ENCODE measurements around the gene ABCF2. TPM values are rescaled to one million over a fixed set of nuclear protein-coding genes. Genes with fewer than 3 reads are reported as not detected.

Gene ABCF2
- total RNA-seq, 1 experiment from 2014 or later: 77.6 TPM

DNA sequence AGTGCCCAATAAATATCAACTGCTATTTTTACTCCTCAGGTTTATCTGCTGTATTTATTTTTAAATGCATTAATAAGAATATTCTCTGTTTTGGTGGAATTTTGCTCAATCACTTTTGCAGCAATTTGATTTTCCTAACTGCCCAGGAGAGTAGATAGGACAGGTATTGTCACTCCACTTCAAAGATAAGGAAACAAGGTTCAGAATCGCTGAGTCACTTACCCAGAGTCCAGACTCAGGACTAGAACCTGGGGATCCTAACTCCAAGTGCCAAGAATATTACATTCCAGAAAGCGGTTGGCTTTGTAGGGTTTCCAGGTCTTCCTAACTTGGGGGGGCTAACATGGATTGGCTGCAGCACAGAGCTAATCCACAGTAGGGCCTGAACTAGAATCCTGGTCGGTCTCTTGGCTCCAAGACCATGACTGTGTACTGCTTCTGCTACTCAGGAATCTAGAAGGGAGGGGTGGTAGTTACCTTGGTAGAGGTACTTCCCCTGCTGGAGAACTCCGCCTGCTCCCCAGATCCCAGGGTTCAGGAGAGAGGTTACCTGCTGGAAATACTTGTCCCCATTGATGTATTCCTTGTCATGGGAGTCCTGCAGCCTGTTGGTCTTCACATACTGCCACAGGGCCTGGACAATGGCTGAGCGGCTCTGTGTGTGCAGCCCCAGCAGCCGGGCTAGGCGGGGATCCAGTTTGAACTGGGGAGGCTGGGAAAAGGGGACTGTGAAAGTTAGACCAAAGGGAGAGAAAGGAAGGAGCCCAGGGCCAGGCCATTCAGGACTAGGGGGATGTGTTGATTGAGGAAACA, 14.1 kb upstream of the ABCF2 start:
- Histone ChIP-seq H3K4me3 (no peak overlapping the region), H3K27ac (no peak overlapping the region), H3K27me3 (no peaks in the 10 kb centered on the region), H3K36me3 (peaks cover 82% of the 10 kb centered on the region), H3K9me3 (replicated peaks) (no peaks in the 10 kb centered on the region), H3K4me1 (peaks cover 13% of the 10 kb centered on the region)
- DNase-seq: no peak

DNA sequence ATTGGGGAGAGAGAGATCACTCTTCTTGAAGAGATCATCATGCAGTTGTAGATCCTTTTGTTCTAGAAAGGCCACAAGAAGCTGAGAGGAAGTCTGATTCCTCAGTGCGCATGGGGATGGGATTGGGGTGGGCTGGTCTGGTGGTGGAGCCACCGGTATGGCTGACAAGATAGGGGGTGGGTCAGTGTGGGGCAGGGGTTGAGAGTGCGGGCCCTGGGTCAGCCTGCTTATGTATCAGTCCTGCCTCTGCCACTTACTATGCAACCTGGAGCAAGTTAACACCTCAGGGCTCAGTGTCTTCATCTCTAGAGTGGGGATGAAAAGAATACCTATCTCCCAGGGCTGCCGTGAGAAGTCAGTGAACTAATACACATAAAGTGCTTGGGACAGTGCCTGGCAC, 13.5 kb upstream of the ABCF2 start:
- Histone ChIP-seq H3K36me3 (peaks cover 82% of the 10 kb centered on the region), H3K27ac (no peak overlapping the region), H3K27me3 (no peaks in the 10 kb centered on the region), H3K4me3 (no peak overlapping the region), H3K9me3 (replicated peaks) (no peaks in the 10 kb centered on the region), H3K4me1 (peaks cover 9% of the 10 kb centered on the region)
- DNase-seq: no peak

DNA sequence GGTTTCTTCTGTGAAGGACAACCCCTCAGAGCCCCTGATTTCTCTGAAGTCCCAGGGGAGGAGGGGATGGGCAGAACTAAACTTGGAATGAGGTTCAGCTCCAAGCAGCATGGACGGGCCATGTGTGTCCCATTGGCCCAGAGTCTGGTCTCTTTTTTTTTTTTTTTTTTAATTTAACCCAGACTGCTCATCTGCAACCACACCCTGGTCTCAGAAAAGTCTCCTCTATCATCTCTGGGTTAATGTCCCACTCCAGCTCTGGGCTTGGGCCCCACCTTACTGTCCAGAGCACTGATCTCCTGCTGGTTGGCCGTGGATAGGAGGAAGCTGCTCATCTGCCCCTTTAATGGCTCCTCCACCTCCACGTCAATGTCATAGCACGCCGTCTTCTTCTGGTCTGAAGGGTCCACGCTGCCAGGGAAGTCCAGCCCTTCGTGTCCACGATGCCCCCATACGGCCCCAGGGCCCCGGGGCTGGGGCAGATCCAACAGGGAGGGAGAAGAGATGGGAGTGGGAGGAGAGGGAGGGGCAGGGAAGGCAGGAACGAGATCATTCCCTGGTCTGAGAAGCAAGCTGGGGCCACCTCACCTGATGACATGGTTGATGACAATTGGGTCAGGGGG, 12.9 kb upstream of the ABCF2 start:
- Histone ChIP-seq H3K4me1 (peaks cover 9% of the 10 kb centered on the region), H3K27ac (no peak overlapping the region), H3K9me3 (replicated peaks) (no peaks in the 10 kb centered on the region), H3K27me3 (no peaks in the 10 kb centered on the region), H3K4me3 (no peak overlapping the region), H3K36me3 (peaks cover 87% of the 10 kb centered on the region)
- no peak for DNase-seq

DNA sequence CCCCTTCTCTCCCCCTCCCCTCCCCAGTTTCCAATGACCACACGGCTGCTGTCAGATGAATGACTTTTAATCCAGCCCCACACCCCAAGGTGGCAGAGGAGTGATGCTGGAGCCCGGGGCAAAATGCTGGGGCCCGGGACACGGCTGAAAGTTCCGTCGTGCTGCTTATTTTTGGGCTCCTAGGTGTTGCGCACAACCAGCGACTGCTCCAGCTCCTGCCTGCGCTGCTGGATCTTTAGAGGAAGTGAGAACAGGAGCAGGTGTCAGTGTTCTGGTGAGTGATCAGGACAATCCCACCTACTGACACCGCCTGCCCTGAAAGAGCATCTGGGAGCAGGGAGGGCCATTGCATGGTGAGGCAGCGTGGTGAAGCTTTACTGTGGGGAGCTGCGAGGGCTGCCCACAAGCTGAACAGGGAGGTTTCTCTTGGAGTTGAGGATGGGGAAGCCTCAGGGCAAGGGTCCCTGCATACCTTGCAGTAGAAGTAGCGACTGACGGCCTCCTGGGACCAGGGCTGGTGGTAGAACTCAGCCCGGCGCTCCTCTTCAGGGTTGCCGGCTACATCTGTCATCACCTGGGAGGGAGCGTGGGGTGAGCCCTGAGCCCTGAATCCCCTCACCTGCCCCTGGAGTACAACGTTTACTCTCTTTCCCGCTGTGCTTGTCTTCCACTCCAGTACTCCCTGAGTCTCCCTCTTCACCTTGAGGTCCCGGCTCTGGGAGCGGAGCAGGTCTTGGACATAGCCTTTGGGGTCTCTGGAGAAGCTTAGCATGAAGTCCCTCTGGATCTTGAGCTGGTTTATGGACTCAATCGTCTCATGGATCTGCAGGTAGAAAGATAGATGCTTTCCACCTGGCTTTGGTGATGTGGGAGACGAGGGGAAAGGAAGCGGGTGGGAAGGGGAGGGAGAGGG, 12.2 kb upstream of the ABCF2 start:
- Histone ChIP-seq H3K9me3 (replicated peaks) (no peaks in the 10 kb centered on the region), H3K36me3 (peaks cover 82% of the 10 kb centered on the region), H3K27me3 (no peaks in the 10 kb centered on the region), H3K4me3 (no peak overlapping the region), H3K27ac (no peak overlapping the region), H3K4me1 (peaks cover 5% of the 10 kb centered on the region; the same call in 1 of the 2 replicates)
- no peak for DNase-seq

DNA sequence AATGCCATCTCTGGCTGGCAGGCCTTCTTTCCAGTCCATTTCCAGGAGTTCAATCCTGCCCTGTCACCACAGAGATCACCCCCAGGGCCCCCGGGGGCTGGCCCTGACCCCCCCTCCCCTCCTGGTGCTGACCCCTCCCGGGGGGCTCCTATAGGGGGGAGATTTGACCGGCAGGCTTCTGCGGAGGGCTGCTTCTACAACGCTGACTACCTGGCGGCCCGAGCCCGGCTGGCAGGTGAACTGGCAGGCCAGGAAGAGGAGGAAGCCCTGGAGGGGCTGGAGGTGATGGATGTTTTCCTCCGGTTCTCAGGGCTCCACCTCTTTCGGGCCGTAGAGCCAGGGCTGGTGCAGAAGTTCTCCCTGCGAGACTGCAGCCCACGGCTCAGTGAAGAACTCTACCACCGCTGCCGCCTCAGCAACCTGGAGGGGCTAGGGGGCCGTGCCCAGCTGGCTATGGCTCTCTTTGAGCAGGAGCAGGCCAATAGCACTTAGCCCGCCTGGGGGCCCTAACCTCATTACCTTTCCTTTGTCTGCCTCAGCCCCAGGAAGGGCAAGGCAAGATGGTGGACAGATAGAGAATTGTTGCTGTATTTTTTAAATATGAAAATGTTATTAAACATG, 11.3 kb upstream of the ABCF2 start:
- no peak for DNase-seq
- no peak overlapping the region for H3K4me3 ChIP-seq
- H3K27ac ChIP-seq: no peak overlapping the region
- no peaks in the 10 kb centered on the region for H3K9me3 ChIP-seq (replicated peaks)
- peaks cover 2% of the 10 kb centered on the region; the same call in 1 of the 2 replicates for H3K4me1 ChIP-seq
- H3K27me3 ChIP-seq: no peaks in the 10 kb centered on the region
- peaks cover 79% of the 10 kb centered on the region for H3K36me3 ChIP-seq

DNA sequence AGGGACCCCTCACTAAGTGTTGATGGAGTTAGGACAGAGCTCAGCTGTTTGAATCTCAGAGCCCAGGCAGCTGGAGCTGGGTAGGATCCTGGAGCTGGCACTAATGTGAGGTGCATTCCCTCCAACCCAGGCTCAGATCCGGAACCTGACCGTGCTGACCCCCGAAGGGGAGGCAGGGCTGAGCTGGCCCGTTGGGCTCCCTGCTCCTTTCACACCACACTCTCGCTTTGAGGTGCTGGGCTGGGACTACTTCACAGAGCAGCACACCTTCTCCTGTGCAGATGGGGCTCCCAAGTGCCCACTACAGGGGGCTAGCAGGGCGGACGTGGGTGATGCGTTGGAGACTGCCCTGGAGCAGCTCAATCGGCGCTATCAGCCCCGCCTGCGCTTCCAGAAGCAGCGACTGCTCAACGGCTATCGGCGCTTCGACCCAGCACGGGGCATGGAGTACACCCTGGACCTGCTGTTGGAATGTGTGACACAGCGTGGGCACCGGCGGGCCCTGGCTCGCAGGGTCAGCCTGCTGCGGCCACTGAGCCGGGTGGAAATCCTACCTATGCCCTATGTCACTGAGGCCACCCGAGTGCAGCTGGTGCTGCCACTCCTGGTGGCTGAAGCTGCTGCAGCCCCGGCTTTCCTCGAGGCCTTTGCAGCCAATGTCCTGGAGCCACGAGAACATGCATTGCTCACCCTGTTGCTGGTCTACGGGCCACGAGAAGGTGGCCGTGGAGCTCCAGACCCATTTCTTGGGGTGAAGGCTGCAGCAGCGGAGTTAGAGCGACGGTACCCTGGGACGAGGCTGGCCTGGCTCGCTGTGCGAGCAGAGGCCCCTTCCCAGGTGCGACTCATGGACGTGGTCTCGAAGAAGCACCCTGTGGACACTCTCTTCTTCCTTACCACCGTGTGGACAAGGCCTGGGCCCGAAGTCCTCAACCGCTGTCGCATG, 10.5 kb upstream of the ABCF2 start:
- Histone ChIP-seq H3K4me1 (peaks cover 2% of the 10 kb centered on the region; the same call in 1 of the 2 replicates), H3K36me3 (peaks cover 71% of the 10 kb centered on the region), H3K27ac (no peak overlapping the region), H3K27me3 (no peaks in the 10 kb centered on the region), H3K9me3 (replicated peaks) (no peaks in the 10 kb centered on the region), H3K4me3 (no peak overlapping the region)
- DNase-seq: no peak

DNA sequence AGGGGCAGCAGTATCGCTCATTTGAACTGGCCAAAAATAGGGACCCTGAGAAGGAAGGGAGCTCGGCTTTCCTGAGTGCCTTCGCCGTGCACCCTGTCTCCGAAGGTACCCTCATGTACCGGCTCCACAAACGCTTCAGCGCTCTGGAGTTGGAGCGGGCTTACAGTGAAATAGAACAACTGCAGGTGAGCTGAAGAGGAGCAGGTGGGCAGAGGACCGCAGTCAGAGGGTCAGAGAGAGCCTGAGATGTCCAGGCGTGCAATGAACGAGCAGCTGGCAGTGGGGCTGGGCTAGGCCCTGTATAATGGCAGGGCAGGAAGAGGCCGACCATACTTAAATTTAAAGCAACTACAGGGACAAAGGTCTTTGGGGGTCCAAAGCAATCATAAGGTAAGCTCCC, 9.4 kb upstream of the ABCF2 start:
- no peak overlapping the region for H3K27ac ChIP-seq
- H3K36me3 ChIP-seq: peaks cover 60% of the 10 kb centered on the region
- DNase-seq: no peak
- H3K4me1 ChIP-seq: peaks cover 2% of the 10 kb centered on the region; the same call in 1 of the 2 replicates
- no peak overlapping the region for H3K4me3 ChIP-seq
- H3K27me3 ChIP-seq: no peaks in the 10 kb centered on the region
- no peaks in the 10 kb centered on the region for H3K9me3 ChIP-seq (replicated peaks)

DNA sequence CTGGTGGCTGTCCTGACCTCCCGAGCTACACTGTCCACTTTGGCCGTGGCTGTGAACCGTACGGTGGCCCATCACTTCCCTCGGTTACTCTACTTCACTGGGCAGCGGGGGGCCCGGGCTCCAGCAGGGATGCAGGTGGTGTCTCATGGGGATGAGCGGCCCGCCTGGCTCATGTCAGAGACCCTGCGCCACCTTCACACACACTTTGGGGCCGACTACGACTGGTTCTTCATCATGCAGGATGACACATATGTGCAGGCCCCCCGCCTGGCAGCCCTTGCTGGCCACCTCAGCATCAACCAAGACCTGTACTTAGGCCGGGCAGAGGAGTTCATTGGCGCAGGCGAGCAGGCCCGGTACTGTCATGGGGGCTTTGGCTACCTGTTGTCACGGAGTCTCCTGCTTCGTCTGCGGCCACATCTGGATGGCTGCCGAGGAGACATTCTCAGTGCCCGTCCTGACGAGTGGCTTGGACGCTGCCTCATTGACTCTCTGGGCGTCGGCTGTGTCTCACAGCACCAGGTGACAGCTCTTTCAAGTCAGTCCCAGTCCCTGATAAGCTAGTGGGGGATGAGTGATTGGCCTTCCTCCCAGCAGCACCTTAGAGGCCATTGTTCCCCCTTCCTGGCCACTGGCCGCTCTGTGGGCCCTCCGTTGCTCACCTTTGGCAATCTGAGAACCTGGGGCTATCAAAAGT, 8.2 kb upstream of the ABCF2 start:
- peaks cover 48% of the 10 kb centered on the region for H3K36me3 ChIP-seq
- no peak overlapping the region for H3K4me3 ChIP-seq
- DNase-seq: no peak
- H3K27me3 ChIP-seq: no peaks in the 10 kb centered on the region
- peaks cover 2% of the 10 kb centered on the region; the same call in 1 of the 2 replicates for H3K4me1 ChIP-seq
- H3K9me3 ChIP-seq (replicated peaks): no peaks in the 10 kb centered on the region
- H3K27ac ChIP-seq: no peak overlapping the region

DNA sequence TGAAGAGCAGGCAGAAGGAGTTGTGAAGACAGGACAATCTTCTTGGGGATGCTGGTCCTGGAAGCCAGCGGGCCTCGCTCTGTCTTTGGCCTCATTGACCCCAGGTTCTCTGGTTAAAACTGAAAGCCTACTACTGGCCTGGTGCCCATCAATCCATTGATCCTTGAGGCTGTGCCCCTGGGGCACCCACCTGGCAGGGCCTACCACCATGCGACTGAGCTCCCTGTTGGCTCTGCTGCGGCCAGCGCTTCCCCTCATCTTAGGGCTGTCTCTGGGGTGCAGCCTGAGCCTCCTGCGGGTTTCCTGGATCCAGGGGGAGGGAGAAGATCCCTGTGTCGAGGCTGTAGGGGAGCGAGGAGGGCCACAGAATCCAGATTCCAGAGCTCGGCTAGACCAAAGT, 6.8 kb upstream of the ABCF2 start:
- H3K27ac ChIP-seq: no peak overlapping the region
- peaks cover 34% of the 10 kb centered on the region for H3K36me3 ChIP-seq
- no peaks in the 10 kb centered on the region for H3K9me3 ChIP-seq (replicated peaks)
- no peak for DNase-seq
- peaks cover 2% of the 10 kb centered on the region; the same call in 1 of the 2 replicates for H3K4me1 ChIP-seq
- H3K4me3 ChIP-seq: no peak overlapping the region
- H3K27me3 ChIP-seq: no peaks in the 10 kb centered on the region

DNA sequence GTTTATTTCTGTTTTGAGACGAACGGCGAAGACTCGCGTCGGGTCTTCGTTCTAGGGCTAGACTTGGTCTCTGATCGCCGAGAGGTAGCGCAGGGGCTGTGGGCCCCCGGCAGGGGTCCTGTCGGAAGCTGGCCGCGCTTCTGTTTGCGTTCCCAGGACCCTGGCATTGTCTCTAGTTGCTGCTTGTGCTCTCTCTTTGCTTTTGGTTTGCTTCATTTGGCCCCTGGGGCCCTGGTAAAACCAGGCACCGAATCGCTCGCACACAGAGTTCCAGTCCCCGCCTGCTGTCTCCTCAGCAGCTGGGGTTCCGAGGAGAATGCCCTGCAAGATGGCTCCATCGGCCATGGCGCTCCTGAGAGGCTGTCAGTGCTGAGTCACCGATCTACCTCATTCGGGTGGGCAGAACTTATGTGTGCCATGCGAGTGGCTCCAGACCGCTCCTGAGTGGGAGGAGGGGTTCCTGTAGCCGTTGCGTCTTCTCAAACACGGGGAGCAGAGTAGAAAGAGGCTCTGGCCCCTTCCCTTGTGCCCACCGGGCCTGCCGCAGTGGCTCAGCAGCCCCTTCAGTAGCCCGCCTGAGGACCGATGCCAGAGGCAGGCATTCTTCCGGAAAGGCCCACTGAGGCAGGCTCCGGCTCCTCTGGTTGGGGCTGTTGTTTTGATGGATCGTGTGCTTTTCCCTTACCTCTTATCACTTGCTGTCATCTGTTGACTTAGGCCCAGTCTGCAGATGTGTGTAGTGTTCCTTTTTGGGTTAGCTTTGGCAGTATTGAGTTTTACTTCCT, 6.1 kb upstream of the ABCF2 start:
- no peaks in the 10 kb centered on the region for H3K9me3 ChIP-seq (replicated peaks)
- peak overlapping the region; percentile 58 for H3K27ac ChIP-seq
- H3K4me1 ChIP-seq: peaks cover 2% of the 10 kb centered on the region; the same call in 1 of the 2 replicates
- peak overlapping the region; percentile 81 for H3K4me3 ChIP-seq
- H3K27me3 ChIP-seq: no peaks in the 10 kb centered on the region
- peaks cover 27% of the 10 kb centered on the region for H3K36me3 ChIP-seq
- peak; percentile 57 to 65 for DNase-seq

DNA sequence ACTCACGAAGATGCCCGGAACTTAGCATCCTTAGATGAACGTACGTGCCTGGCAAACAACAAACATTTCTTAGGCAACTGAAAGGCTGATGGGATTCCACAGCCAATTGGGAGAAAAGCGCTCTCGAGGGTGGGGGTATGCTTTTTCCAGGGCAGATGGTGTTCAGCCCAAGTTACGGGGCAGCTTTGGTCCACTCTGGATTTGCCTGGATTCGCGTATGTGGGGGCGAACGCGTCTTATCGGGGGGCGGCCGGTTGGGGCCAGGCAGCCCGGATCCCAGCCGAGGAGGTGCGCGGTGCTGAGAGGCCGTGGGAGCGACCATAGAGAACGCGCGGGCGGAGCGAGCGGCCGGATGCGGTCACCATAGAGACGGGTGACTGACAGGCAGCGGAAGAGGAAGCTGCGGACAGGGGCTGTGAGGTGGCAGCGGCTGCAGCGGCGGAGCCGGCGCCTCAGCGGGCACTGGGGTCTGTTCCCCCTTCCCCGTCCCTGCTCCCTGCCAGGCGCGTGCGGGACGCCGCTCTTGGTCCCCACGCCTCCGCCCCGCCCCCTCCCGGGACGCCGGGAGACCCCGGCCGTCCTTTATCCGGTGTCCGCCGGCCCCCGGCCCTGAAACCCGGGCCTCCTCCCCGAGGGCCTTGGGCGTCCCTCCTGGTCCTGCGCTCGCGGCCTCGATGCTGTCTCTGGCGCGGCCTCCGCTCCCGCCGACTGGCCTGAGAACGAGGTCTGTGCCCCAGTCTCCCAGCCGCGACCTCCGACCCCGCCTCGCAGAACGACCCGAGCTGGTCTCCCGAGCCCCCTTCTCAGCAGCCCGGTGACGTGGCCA, 5.3 kb upstream of the ABCF2 start, which contains the start of gene CHPF2:
Gene CHPF2, plus strand, starts transcription at position 393 of the 826 bp plus-strand sequence. CDS start 1,529 bp downstream, outside the sequence.
- DNase-seq: peak; percentile 90 to 91
- Histone ChIP-seq H3K27ac (peak within 1 kb of the TSS; percentile 58), H3K9me3 (replicated peaks) (no peaks in the 10 kb centered on the region), H3K4me3 (peak within 1 kb of the TSS; percentile 81), H3K27me3 (no peaks in the 10 kb centered on the region), H3K4me1 (peaks cover 2% of the 10 kb centered on the region; the same call in 1 of the 2 replicates), H3K36me3 (peaks cover 20% of the 10 kb centered on the region)

DNA sequence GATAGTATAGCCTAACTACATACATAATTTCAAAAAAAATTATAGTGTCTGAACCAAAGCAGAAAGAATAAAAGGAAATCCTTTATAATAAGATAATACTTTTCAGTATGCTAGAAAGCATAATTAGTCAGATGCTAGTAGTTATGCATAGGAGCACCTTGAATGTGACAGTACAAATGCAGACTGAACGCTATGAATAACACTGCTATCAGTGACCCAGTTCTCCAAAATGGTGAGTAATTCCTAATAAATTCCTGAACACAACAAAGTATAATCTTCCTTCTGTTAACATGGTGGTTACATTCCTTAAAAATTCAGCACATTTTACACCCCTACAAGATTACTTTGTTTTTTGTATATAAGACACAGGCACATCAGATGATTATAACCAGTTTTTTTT, 4.1 kb upstream of the ABCF2 start:
- no peaks in the 10 kb centered on the region for H3K27me3 ChIP-seq
- H3K36me3 ChIP-seq: peaks cover 8% of the 10 kb centered on the region
- no peak overlapping the region for H3K4me3 ChIP-seq
- no peak overlapping the region for H3K27ac ChIP-seq
- H3K9me3 ChIP-seq (replicated peaks): no peaks in the 10 kb centered on the region
- H3K4me1 ChIP-seq: peaks cover 4% of the 10 kb centered on the region; the same call in 1 of the 2 replicates
- no peak for DNase-seq

Data from SJCRH30 (cell line).